SU-DHL-6 (cell line): Measurements from ENCODE around the gene GDF10.

Experiments used
- H2AFZ ChIP-seq: fragments of 200-600 bp; sonication (generic); 2 replicates; pipeline ENCODE4 v1.6.1; 2014; ENCODE audit warnings: low read depth, mild to moderate bottlenecking, moderate library complexity, mixed read lengths, antibody characterized with exemption, low read length; ENCODE audit not compliant: severe bottlenecking
- H3F3A ChIP-seq: fragments of 200-600 bp; shearing (Covaris generic); 2 replicates; pipeline ENCODE4 v1.6.0; 2016; ENCODE audit warnings: antibody characterized with exemption, mild to moderate bottlenecking; ENCODE audit not compliant: insufficient read depth
- H3K27ac ChIP-seq: fragments of 200-600 bp; sonication (generic); 2 replicates; pipeline ENCODE4 v1.5.1; 2016; ENCODE audit warnings: low read depth, mild to moderate bottlenecking, low read length, moderate library complexity, mixed read lengths
- H3K27me3 ChIP-seq: fragments of 200-600 bp; sonication (generic), shearing (Covaris generic); 2 replicates; pipeline ENCODE4 v1.6.0; 2014; ENCODE audit warnings: mild to moderate bottlenecking, low read length
- H3K36me3 ChIP-seq: fragments of 200-600 bp; sonication (generic); 2 replicates; pipeline ENCODE4 v1.6.1; 2014; ENCODE audit warnings: mild to moderate bottlenecking, low read length, mixed read lengths
- H3K4me2 ChIP-seq: fragments of 300-600, 200-600 bp; shearing (Covaris generic), sonication (generic); 2 replicates; pipeline ENCODE4 v1.6.0; 2014; ENCODE audit warnings: low read length, low read depth, mild to moderate bottlenecking; ENCODE audit not compliant: poor library complexity, severe bottlenecking
- H3K4me3 ChIP-seq: fragments of 200-600 bp; sonication (generic); 2 replicates; pipeline ENCODE4 v1.5.1; 2014; ENCODE audit warnings: antibody characterized with exemption, low read length, mild to moderate bottlenecking, mixed read lengths; ENCODE audit not compliant: insufficient read depth, poor library complexity, severe bottlenecking
- H3K79me2 ChIP-seq: fragments of 200-600 bp; sonication (generic); 2 replicates; pipeline ENCODE4 v1.6.1; 2014; ENCODE audit warnings: mild to moderate bottlenecking, low read length, moderate library complexity; ENCODE audit not compliant: insufficient read depth
- H3K9ac ChIP-seq: fragments of 200-600 bp; sonication (generic); 2 replicates; pipeline ENCODE4 v1.7.0; 2014; ENCODE audit warnings: mild to moderate bottlenecking, low read length
- H3K9me2 ChIP-seq: fragments of 200-600 bp; sonication (generic); replicated peaks from 2 replicates; pipeline ENCODE4 v1.6.1; 2014; ENCODE audit warnings: low read length; ENCODE audit not compliant: insufficient read depth
- H3K9me3 ChIP-seq: fragments of 200-600 bp; sonication (generic); 2 replicates; pipeline ENCODE4 v1.6.1; 2014; ENCODE audit warnings: low read length, mixed read lengths; ENCODE audit not compliant: insufficient read depth
- H4K20me1 ChIP-seq: fragments of 200-600 bp; sonication (generic); 2 replicates; pipeline ENCODE4 v1.6.1; 2014; ENCODE audit warnings: low read depth, mild to moderate bottlenecking, antibody characterized with exemption, low read length, moderate library complexity, mixed read lengths
- CTCF ChIP-seq: fragments of 200-600 bp; sonication (generic); IDR thresholded peaks from one replicate; pipeline ENCODE4 v1.5.1; 2017; ENCODE audit warnings: antibody characterized with exemption, mild to moderate bottlenecking, low read length, moderate library complexity; ENCODE audit not compliant: insufficient read depth, poor library complexity, severe bottlenecking
- EZH2phosphoT487 ChIP-seq: fragments of 200-600 bp; sonication (generic), shearing (Covaris generic); conservative IDR thresholded peaks from 2 replicates; pipeline ENCODE4 v1.6.1; 2018; ENCODE audit warnings: mild to moderate bottlenecking, antibody characterized with exemption, low read length, moderate library complexity, mixed read lengths

The GDF10 gene

GRCh38 chr10:47326306-47326926, 26.4 kb downstream of the GDF10 start:
- H3K27ac ChIP-seq = no peak overlapping the region
- H3K9me2 ChIP-seq = no peaks in the 10 kb centered on the region
- TF ChIP-seq CTCF (no peak), EZH2phosphoT487 (no peak)
- H4K20me1 ChIP-seq = no peaks in the 10 kb centered on the region
- no peak overlapping the region for H2AFZ ChIP-seq
- H3K9me3 ChIP-seq = no peaks in the 10 kb centered on the region
- H3K27me3 ChIP-seq = no peaks in the 10 kb centered on the region
- H3F3A ChIP-seq = no peaks in the 10 kb centered on the region
- no peaks in the 10 kb centered on the region for H3K36me3 ChIP-seq
- no peaks in the 10 kb centered on the region for H3K79me2 ChIP-seq
- H3K9ac ChIP-seq = no peak overlapping the region
- no peak overlapping the region for H3K4me2 ChIP-seq
- H3K4me3 ChIP-seq = no peak overlapping the region

- no peak overlapping the region for H2AFZ ChIP-seq
- no peaks in the 10 kb centered on the region for H3K36me3 ChIP-seq
- no peaks in the 10 kb centered on the region for H3K27me3 ChIP-seq
- no peaks in the 10 kb centered on the region for H3K9me2 ChIP-seq
- no peaks in the 10 kb centered on the region for H4K20me1 ChIP-seq
- no peaks in the 10 kb centered on the region for H3F3A ChIP-seq
- no peak overlapping the region for H3K4me3 ChIP-seq
- no peak overlapping the region for H3K9ac ChIP-seq
- no peaks in the 10 kb centered on the region for H3K79me2 ChIP-seq
- H3K9me3 ChIP-seq = no peaks in the 10 kb centered on the region
- no peak overlapping the region for H3K4me2 ChIP-seq
- TF ChIP-seq CTCF (no peak), EZH2phosphoT487 (no peak)
- H3K27ac ChIP-seq = no peak overlapping the region
These were observed 26.9 kb downstream of the GDF10 start for GRCh38 chr10:47326927-47327330.

- Histone ChIP-seq H3K9me3 (no peaks in the 10 kb centered on the region), H3F3A (no peaks in the 10 kb centered on the region), H4K20me1 (no peaks in the 10 kb centered on the region), H3K4me2 (no peak overlapping the region), H3K79me2 (no peaks in the 10 kb centered on the region), H2AFZ (no peak overlapping the region), H3K4me3 (no peak overlapping the region), H3K36me3 (no peaks in the 10 kb centered on the region), H3K9ac (no peak overlapping the region), H3K27ac (no peak overlapping the region), H3K9me2 (no peaks in the 10 kb centered on the region), H3K27me3 (no peaks in the 10 kb centered on the region)
- TF ChIP-seq CTCF = no peak
- TF ChIP-seq EZH2phosphoT487 = no peak
These were observed 29.9 kb downstream of the GDF10 start for GRCh38 chr10:47329855-47330254.
